CD14-positive monocyte (primary cell): ENCODE measurements around the gene FAM168B. TPM values are rescaled to one million over a fixed set of nuclear protein-coding genes. Genes with fewer than 3 reads are reported as not detected.

Experiments used
- DNase-seq, 3 donors: peaks; one replicate each; pipeline ENCODE4 v3.0.0-alpha.2; 2011 to 2022
- H2AFZ ChIP-seq: 2 replicates; pipeline ENCODE4 v1.6.0; 2012; ENCODE audit warnings: mild to moderate bottlenecking, low read depth, low read length, inconsistent platforms; ENCODE audit not compliant: insufficient read depth, poor library complexity, severe bottlenecking
- H3K27ac ChIP-seq, 2 donors: 1 replicate in 1 of 2; 2 replicates in 1 of 2; pipeline ENCODE4 v1.5.1; 2012 to 2013; ENCODE audit warnings: low read length in 2 of 2, control low read depth in 1 of 2, inconsistent platforms in 1 of 2, low read depth in 1 of 2, mild to moderate bottlenecking in 1 of 2
- H3K27me3 ChIP-seq, 2 donors: one replicate each; pipeline versions ENCODE4 v1.6.0 to v1.6.1; 2011 to 2013; ENCODE audit warnings: low read length in 2 of 2; ENCODE audit not compliant: control insufficient read depth in 2 of 2, insufficient read depth in 2 of 2
- H3K36me3 ChIP-seq, 2 donors: replicated peaks in 1 of 2; 1 replicate in 1 of 2; 2 replicates in 1 of 2; pipeline versions ENCODE4 v1.5.1 to v1.6.1; 2012 to 2013; ENCODE audit warnings: low read length in 2 of 2, control low read depth in 1 of 2, inconsistent platforms in 1 of 2, mild to moderate bottlenecking in 1 of 2; ENCODE audit not compliant: insufficient read depth in 2 of 2, control insufficient read depth in 1 of 2
- H3K4me1 ChIP-seq, 2 donors: 1 replicate in 1 of 2; 2 replicates in 1 of 2; pipeline versions ENCODE4 v1.5.1 to v1.6.1; 2012 to 2013; ENCODE audit warnings: low read length in 2 of 2, control low read depth in 1 of 2, inconsistent platforms in 1 of 2, mild to moderate bottlenecking in 1 of 2, moderate library complexity in 1 of 2; ENCODE audit not compliant: insufficient read depth in 2 of 2, control insufficient read depth in 1 of 2
- H3K4me2 ChIP-seq: replicated peaks from 2 replicates; pipeline ENCODE3; 2012; ENCODE audit warnings: low read length, moderate library complexity, mild to moderate bottlenecking; ENCODE audit not compliant: poor library complexity, severe bottlenecking; ENCODE audit errors: extremely low read depth
- H3K4me3 ChIP-seq, 3 experiments: fragments of 200-600 bp in 1 of 3; sonication (generic) in 1 of 3; replicated peaks in 1 of 3; 1 replicate in 2 of 3; 2 replicates in 1 of 3; pipeline ENCODE4 v1.5.1; 2011 to 2013; ENCODE audit warnings: low read length in 3 of 3, mild to moderate bottlenecking in 3 of 3, control low read depth in 2 of 3, low read depth in 2 of 3, inconsistent platforms in 1 of 3, moderate library complexity in 1 of 3
- H3K79me2 ChIP-seq: 2 replicates; pipeline ENCODE4 v1.6.0; 2012; ENCODE audit warnings: mild to moderate bottlenecking, control low read depth, inconsistent platforms, low read length, moderate library complexity; ENCODE audit not compliant: insufficient read depth
- H3K9ac ChIP-seq: 2 replicates; pipeline ENCODE4 v1.6.0; 2017; ENCODE audit warnings: low read length, mild to moderate bottlenecking; ENCODE audit not compliant: insufficient read depth, poor library complexity, severe bottlenecking
- H3K9me3 ChIP-seq, 2 donors: replicated peaks in 1 of 2; 1 replicate in 1 of 2; 2 replicates in 1 of 2; pipeline versions ENCODE4 v1.5.1 to v1.6.1; 2012 to 2013; ENCODE audit warnings: low read length in 2 of 2, control low read depth in 1 of 2; ENCODE audit not compliant: control insufficient read depth in 1 of 2, insufficient read depth in 1 of 2
- H4K20me1 ChIP-seq: 2 replicates; pipeline ENCODE4 v1.6.0; 2012; ENCODE audit warnings: mild to moderate bottlenecking, low read length, control low read depth, moderate library complexity; ENCODE audit not compliant: insufficient read depth
- H3K27ac Mint-ChIP-seq, 7 donors: one replicate each; pipeline ENCODE4 v1.8.0; 2020; ENCODE audit warnings: mild to moderate bottlenecking in 7 of 7, mixed read lengths in 7 of 7, moderate library complexity in 6 of 7, inconsistent platforms in 2 of 7
- H3K27me3 Mint-ChIP-seq, 3 donors: one replicate each; pipeline ENCODE4 v1.8.0; 2021 to 2022; ENCODE audit warnings: low read depth in 3 of 3, mild to moderate bottlenecking in 3 of 3, mixed read lengths in 3 of 3, moderate library complexity in 3 of 3, inconsistent platforms in 1 of 3
- H3K36me3 Mint-ChIP-seq, 2 donors: one replicate each; pipeline ENCODE4 v1.8.0; 2020; ENCODE audit warnings: mixed read lengths in 2 of 2, inconsistent platforms in 1 of 2, mild to moderate bottlenecking in 1 of 2
- H3K4me1 Mint-ChIP-seq: one replicate; pipeline ENCODE4 v1.8.0; 2020; ENCODE audit warnings: mild to moderate bottlenecking, mixed read lengths
- H3K4me3 Mint-ChIP-seq, 2 donors: one replicate each; pipeline ENCODE4 v1.8.0; 2020; ENCODE audit warnings: mild to moderate bottlenecking in 2 of 2, mixed read lengths in 2 of 2, moderate library complexity in 1 of 2
- H3K9me3 Mint-ChIP-seq, 7 donors: one replicate each; pipeline ENCODE4 v1.8.0; 2020 to 2022; ENCODE audit warnings: mixed read lengths in 7 of 7, mild to moderate bottlenecking in 6 of 7, moderate library complexity in 6 of 7, inconsistent platforms in 2 of 7
- WGBS: methylation state at CpG from one replicate; pipeline ENCODE4 v1.1.5; 2013; ENCODE audit warnings: missing lambda C conversion rate; ENCODE audit not compliant: insufficient coverage; 5-methylcytosine and 5-hydroxymethylcytosine counted together
- intact Hi-C, 2 donors: fragments of 100-400 bp; cut with micrococcal nuclease; formaldehyde crosslinking; loops; one replicate each; pipeline versions ENCODE4 v1.15.0 to v1.15.1; 2023
- polyA plus RNA-seq, 3 donors: library from polyadenylated mRNA; depleted of rRNA in 1 of 3; unstranded in 2 of 3; stranded (reverse) in 1 of 3; fragments of 300-500 nt in 2 of 3; fragments of >200 nt in 1 of 3; fragmentation: Illumina TruSeq in 2 of 3; gene quantifications; 1 replicate in 2 of 3; 2 replicates in 1 of 3; pipeline ENCODE4 v1.2.3, GENCODE V29; 2012 to 2021
- TF ChIP-seq, protein P1 (sequence below): fragments of 200-600 bp; IDR thresholded peaks from one replicate; pipeline ENCODE4 v1.8.0; 2022; ENCODE audit warnings: antibody characterized with exemption, mild to moderate bottlenecking

FAM168B gene
- polyA plus RNA-seq, 3 donors, result 20.5 to 33.2 (median 22.6) TPM

DNA sequence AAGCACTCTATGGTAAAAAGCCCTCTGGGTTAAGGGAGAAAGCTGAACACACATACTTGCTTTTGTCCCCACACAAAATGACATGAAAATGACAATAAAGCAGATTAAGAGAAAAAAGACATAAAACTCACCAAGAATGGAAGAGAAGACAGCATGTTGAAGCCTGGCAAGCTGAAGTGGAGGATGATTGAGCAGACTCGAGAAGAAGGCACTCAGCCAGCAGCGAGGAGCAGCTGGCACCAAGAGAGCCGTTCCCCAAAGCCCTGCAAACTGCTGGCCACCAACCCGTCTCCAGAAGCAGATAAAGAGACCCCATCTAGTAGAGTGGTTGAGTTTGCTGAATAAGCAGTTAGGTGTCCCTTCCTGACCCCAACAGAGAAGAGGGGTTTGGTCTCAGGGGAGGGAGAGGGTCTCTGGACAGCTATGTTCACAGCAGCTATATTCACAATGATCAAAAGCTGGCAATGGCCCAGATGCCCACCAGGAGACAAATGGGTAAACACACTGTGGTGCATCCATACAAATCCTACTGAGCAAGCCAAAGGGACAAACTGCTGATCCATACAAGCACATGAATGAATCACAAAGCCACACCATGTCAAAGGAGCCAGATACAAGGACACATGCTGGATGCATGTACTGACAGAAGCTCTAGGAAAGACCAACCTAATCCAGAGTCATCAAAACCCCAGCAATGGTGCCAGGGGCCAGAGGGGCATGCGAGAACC lies 36.9 kb downstream of the FAM168B start:
- no peak overlapping the region for H3K4me2 ChIP-seq
- peaks cover 74 to 94% of the 10 kb centered on the region in 2 donors for H3K36me3 ChIP-seq
- no peaks in the 10 kb centered on the region for H3K27me3 ChIP-seq
- H3K27ac Mint-ChIP-seq, result peak overlapping the region in 2 of 7 donors; percentile 31 to 53
- no peak overlapping the region for H3K4me3 Mint-ChIP-seq
- no peak overlapping the region for H2AFZ ChIP-seq
- H3K79me2 ChIP-seq, result peaks cover 54% of the 10 kb centered on the region
- H4K20me1 ChIP-seq, result peaks cover 95% of the 10 kb centered on the region
- no peak overlapping the region for H3K9ac ChIP-seq
- H3K27ac ChIP-seq, result no peak overlapping the region
- no peak for DNase-seq
- H3K27me3 Mint-ChIP-seq, result peaks cover 0 to 2% (median 0%) of the 10 kb centered on the region in 3 donors
- intact Hi-C loops, result no loop called here
- H3K4me1 Mint-ChIP-seq, result no peaks in the 10 kb centered on the region
- H3K4me3 ChIP-seq, result no peak overlapping the region
- H3K4me1 ChIP-seq, result no peaks in the 10 kb centered on the region
- peaks cover 79 to 97% of the 10 kb centered on the region in 2 donors for H3K36me3 Mint-ChIP-seq
- H3K9me3 ChIP-seq, result no peaks in the 10 kb centered on the region
- WGBS, result no CpG with 5 or more reads among the region's 5 CpGs
- H3K9me3 Mint-ChIP-seq, result peaks cover 0 to 1% (median 0%) of the 10 kb centered on the region in 7 donors
- TF ChIP-seq, protein P1, sequence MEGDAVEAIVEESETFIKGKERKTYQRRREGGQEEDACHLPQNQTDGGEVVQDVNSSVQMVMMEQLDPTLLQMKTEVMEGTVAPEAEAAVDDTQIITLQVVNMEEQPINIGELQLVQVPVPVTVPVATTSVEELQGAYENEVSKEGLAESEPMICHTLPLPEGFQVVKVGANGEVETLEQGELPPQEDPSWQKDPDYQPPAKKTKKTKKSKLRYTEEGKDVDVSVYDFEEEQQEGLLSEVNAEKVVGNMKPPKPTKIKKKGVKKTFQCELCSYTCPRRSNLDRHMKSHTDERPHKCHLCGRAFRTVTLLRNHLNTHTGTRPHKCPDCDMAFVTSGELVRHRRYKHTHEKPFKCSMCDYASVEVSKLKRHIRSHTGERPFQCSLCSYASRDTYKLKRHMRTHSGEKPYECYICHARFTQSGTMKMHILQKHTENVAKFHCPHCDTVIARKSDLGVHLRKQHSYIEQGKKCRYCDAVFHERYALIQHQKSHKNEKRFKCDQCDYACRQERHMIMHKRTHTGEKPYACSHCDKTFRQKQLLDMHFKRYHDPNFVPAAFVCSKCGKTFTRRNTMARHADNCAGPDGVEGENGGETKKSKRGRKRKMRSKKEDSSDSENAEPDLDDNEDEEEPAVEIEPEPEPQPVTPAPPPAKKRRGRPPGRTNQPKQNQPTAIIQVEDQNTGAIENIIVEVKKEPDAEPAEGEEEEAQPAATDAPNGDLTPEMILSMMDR, result no peak

DNA sequence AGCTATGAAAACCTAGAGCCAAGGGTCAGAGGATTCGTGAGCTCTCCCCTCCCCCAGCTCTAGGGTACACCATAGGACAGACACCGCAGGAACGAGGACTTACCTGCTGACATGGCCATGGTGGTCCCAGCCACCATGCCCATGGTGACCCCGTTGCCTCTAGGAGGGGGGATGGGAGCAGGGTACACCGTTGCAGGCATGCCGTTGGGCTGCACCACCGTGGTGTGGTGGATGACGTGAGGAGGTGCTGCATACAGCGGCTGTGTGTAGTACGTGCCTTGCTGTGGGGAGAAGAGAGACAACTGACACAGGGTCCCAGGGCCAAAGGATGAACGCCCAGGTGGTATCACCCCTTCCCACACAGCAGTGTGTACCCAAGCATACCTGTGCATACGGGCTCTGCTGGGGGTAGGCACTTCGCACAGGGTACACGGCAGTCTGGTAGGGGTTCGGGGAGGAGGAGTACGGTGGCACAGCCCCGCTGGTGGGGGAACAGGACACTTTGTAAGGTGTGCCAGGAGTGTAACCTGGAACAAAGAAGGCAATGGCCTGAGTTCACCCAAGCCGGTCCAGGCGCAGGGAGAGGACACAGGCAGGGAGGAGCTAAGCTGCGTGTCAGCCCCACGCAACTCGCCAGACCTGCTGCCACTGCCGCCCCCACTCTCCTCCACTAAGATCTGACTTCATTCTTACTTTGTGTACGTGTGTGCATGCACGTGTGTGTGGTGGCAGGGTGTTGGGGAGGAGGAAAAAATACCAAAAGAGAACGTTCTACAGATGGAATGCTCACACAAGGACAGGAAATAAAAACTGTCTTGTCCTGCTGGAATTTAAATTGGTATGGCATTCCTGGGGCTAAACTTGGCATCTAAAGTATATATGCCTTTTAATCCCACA lies 37.8 kb downstream of the FAM168B start:
- Histone ChIP-seq H4K20me1 (peaks cover 92% of the 10 kb centered on the region), H2AFZ (no peak overlapping the region), H3K27ac (no peak overlapping the region), H3K27me3 (no peaks in the 10 kb centered on the region), H3K36me3 (peaks cover 83 to 98% of the 10 kb centered on the region in 2 donors), H3K9me3 (no peaks in the 10 kb centered on the region), H3K9ac (no peak overlapping the region), H3K4me2 (no peak overlapping the region), H3K4me1 (no peaks in the 10 kb centered on the region), H3K79me2 (peaks cover 47% of the 10 kb centered on the region), H3K4me3 (no peak overlapping the region)
- H3K27me3 Mint-ChIP-seq, result peaks cover 0 to 2% (median 0%) of the 10 kb centered on the region in 3 donors
- no peak overlapping the region for H3K4me3 Mint-ChIP-seq
- TF ChIP-seq, protein P1, result no peak
- H3K4me1 Mint-ChIP-seq, result no peaks in the 10 kb centered on the region
- intact Hi-C loops, result no loop called here
- 98% methylated on average over 13 of the region's 26 CpGs for WGBS
- peaks cover 82 to 99% of the 10 kb centered on the region in 2 donors for H3K36me3 Mint-ChIP-seq
- peaks cover 0 to 1% (median 0%) of the 10 kb centered on the region in 7 donors for H3K9me3 Mint-ChIP-seq
- no peak for DNase-seq
- peak overlapping the region in 2 of 7 donors; percentile 24 to 57 for H3K27ac Mint-ChIP-seq
